ENCODE results near the gene C1orf21.

The C1orf21 gene

DNA sequence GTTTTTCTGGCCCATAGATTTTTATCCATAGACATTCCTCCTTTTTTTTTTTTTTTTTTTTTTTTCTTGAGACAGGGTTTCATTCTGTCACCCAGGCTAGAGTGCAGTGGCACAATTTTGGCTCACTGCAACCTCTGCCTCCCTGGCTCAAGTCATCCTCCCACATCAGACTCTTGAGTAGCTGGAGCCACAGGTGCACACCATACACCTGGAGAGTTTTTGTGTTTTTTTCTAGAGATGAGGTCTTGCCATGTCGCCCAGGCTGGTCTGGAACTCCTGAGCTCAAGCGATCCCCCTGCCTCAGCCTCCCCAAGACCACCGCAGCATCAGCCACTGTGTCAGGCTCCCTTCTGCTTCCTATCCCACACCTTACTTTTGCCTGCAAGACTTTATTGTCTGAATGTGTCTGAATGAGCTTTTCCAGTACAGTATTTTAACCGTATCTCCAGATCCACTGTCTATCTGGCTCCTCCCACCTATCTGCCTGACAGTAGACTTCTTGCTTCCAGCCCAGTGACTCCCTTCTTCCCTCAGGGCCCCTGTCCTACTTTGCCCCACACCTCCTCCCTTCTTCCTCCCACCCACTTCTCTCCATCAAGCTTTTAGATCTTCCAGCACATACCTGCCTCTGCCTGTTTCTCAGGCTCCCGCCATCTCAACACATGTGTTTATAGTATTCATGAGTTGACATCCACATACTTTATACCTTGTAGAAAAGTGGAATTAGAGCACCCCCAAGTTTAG lies 6.1 kb downstream of the C1orf21 start:
- Mint-ChIP-seq H3K4me1 (peaks cover 7% of the 10 kb centered on the region), H3K27ac (no peak overlapping the region), H3K27me3 (peaks cover 36% of the 10 kb centered on the region), H3K36me3 (peaks cover 1% of the 10 kb centered on the region), H3K4me3 (no peak overlapping the region), H3K9me3 (no peaks in the 10 kb centered on the region)
- CTCF ChIA-PET = interaction anchor here (0.7 kb wide), 1 partner anchor 11 kb away, joined by 3 read pairs; no protein-coding TSS in a partner anchor
- DNase-seq = no peak

DNA sequence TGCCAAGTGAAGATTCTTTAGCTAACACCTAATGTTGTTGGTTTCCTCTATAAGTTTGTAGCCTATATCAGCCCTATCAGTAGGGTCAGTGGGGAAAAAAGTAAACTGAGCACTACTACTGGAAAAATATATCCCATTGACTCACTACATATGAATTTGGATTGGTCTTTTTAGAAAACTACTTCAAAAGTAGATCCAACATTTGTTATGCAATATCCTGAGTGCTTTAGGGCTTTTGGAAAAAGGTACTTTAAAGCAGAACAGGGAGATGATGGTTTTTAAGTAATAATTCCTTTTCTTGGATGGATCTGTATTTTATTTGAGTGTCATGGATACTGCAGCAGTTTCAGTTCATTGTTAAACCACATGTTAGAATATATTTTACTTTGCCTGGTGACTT lies 7.1 kb downstream of the C1orf21 start:
- no peaks in the 10 kb centered on the region for H3K9me3 Mint-ChIP-seq
- H3K36me3 Mint-ChIP-seq = no peaks in the 10 kb centered on the region
- peaks cover 26% of the 10 kb centered on the region for H3K27me3 Mint-ChIP-seq
- H3K27ac Mint-ChIP-seq = no peak overlapping the region
- no peaks in the 10 kb centered on the region for H3K4me1 Mint-ChIP-seq
- CTCF ChIA-PET = interaction anchor here (0.7 kb wide), 1 partner anchor 12 kb away, joined by 3 read pairs; no protein-coding TSS in a partner anchor
- no peak for DNase-seq
- H3K4me3 Mint-ChIP-seq = no peak overlapping the region

DNA sequence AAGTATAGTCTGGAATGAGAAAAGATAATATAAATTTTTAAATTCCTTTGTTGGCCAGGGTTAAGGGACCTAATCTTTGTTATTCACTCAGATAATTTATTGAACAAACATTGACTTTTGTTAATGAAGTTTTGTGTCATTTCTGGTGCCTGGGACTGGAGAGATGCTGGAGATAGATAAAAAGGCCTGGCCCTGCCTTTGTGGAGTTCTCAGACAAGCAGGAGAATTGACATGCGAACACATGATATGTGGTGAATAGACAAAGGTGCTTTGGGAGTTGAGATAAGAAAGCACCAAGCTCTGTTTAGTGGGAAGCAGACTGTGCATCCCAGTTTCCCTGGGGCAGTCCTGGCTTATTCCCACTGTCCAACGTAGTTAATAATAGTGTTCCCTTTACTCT lies 8.5 kb downstream of the C1orf21 start:
- no peak overlapping the region for H3K27ac Mint-ChIP-seq
- H3K4me1 Mint-ChIP-seq = no peaks in the 10 kb centered on the region
- peaks cover 13% of the 10 kb centered on the region for H3K27me3 Mint-ChIP-seq
- CTCF ChIA-PET = no interaction called here
- no peaks in the 10 kb centered on the region for H3K36me3 Mint-ChIP-seq
- H3K9me3 Mint-ChIP-seq = no peaks in the 10 kb centered on the region
- no peak for DNase-seq
- no peak overlapping the region for H3K4me3 Mint-ChIP-seq

DNA sequence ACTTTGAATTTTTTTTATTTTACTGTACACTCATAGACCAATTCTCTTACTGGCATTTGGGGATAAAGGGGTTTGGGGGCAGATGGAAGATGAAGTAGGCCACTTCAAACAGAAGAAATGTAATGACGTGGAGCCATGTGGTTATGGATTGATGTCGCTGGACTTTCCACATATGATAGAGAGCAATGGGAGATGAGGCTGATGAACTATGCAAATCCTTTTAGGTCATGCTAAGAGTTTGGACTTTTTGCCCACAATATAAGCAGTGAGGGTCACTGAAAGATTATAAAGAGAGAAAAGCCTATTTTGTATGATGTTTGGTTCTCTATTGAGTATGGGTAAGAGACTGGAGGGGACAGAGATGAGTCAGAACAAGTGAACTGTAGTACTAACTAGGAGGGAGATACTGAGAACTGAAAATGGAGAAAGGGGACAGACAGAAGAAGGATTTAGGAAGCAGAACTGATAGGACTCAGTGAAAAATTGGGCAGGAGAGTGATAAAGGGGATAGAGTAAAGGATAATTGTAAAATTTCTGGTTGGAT lies 9.2 kb downstream of the C1orf21 start:
- CTCF ChIA-PET = no interaction called here
- no peaks in the 10 kb centered on the region for H3K4me1 Mint-ChIP-seq
- H3K27ac Mint-ChIP-seq = no peak overlapping the region
- peaks cover 13% of the 10 kb centered on the region for H3K27me3 Mint-ChIP-seq
- DNase-seq = no peak
- no peaks in the 10 kb centered on the region for H3K36me3 Mint-ChIP-seq
- no peak overlapping the region for H3K4me3 Mint-ChIP-seq
- H3K9me3 Mint-ChIP-seq = no peaks in the 10 kb centered on the region

- DNase-seq = no peak
- no peaks in the 10 kb centered on the region for H3K9me3 Mint-ChIP-seq
- no peaks in the 10 kb centered on the region for H3K36me3 Mint-ChIP-seq
- peaks cover 4% of the 10 kb centered on the region for H3K27me3 Mint-ChIP-seq
- H3K27ac Mint-ChIP-seq = no peak overlapping the region
- H3K4me1 Mint-ChIP-seq = no peaks in the 10 kb centered on the region
- CTCF ChIA-PET = no interaction called here
- H3K4me3 Mint-ChIP-seq = no peak overlapping the region
Observed at GRCh38 chr1:184399192-184399847, 12.5 kb downstream of the C1orf21 start.

GRCh38 chr1:184403961-184404726 lies 17.3 kb downstream of the C1orf21 start:
- no peak for DNase-seq
- Mint-ChIP-seq H3K27ac (no peak overlapping the region), H3K27me3 (no peaks in the 10 kb centered on the region), H3K4me3 (no peak overlapping the region), H3K9me3 (no peaks in the 10 kb centered on the region), H3K4me1 (no peaks in the 10 kb centered on the region), H3K36me3 (no peaks in the 10 kb centered on the region)
- CTCF ChIA-PET = no interaction called here

GRCh38 chr1:184404727-184405027 lies 17.8 kb downstream of the C1orf21 start:
- no peaks in the 10 kb centered on the region for H3K27me3 Mint-ChIP-seq
- H3K4me3 Mint-ChIP-seq = no peak overlapping the region
- no peak for DNase-seq
- no peaks in the 10 kb centered on the region for H3K4me1 Mint-ChIP-seq
- H3K36me3 Mint-ChIP-seq = no peaks in the 10 kb centered on the region
- no peaks in the 10 kb centered on the region for H3K9me3 Mint-ChIP-seq
- CTCF ChIA-PET = no interaction called here
- no peak overlapping the region for H3K27ac Mint-ChIP-seq

GRCh38 chr1:184405094-184405800 lies 18.4 kb downstream of the C1orf21 start:
- Mint-ChIP-seq H3K4me1 (no peaks in the 10 kb centered on the region), H3K36me3 (no peaks in the 10 kb centered on the region), H3K4me3 (no peak overlapping the region), H3K27me3 (no peaks in the 10 kb centered on the region), H3K27ac (no peak overlapping the region), H3K9me3 (no peaks in the 10 kb centered on the region)
- CTCF ChIA-PET = no interaction called here
- no peak for DNase-seq

GRCh38 chr1:184405801-184406142 lies 18.9 kb downstream of the C1orf21 start:
- Mint-ChIP-seq H3K27me3 (no peaks in the 10 kb centered on the region), H3K36me3 (no peaks in the 10 kb centered on the region), H3K4me3 (no peak overlapping the region), H3K4me1 (no peaks in the 10 kb centered on the region), H3K9me3 (no peaks in the 10 kb centered on the region), H3K27ac (no peak overlapping the region)
- no peak for DNase-seq
- CTCF ChIA-PET = no interaction called here

GRCh38 chr1:184406479-184406878 lies 19.6 kb downstream of the C1orf21 start:
- DNase-seq = no peak
- H3K27me3 Mint-ChIP-seq = no peaks in the 10 kb centered on the region
- CTCF ChIA-PET = no interaction called here
- H3K4me3 Mint-ChIP-seq = no peak overlapping the region
- no peaks in the 10 kb centered on the region for H3K9me3 Mint-ChIP-seq
- H3K4me1 Mint-ChIP-seq = no peaks in the 10 kb centered on the region
- H3K27ac Mint-ChIP-seq = no peak overlapping the region
- no peaks in the 10 kb centered on the region for H3K36me3 Mint-ChIP-seq

- H3K27me3 Mint-ChIP-seq = no peaks in the 10 kb centered on the region
- no peak overlapping the region for H3K27ac Mint-ChIP-seq
- H3K36me3 Mint-ChIP-seq = no peaks in the 10 kb centered on the region
- DNase-seq = no peak
- no peaks in the 10 kb centered on the region for H3K4me1 Mint-ChIP-seq
- no peak overlapping the region for H3K4me3 Mint-ChIP-seq
- CTCF ChIA-PET = no interaction called here
- H3K9me3 Mint-ChIP-seq = no peaks in the 10 kb centered on the region
Observed at GRCh38 chr1:184407816-184408510, 21.1 kb downstream of the C1orf21 start.

- no peak overlapping the region for H3K27ac Mint-ChIP-seq
Observed at GRCh38 chr1:184408580-184408979, 21.8 kb downstream of the C1orf21 start.

GRCh38 chr1:184409011-184409410 lies 22.2 kb downstream of the C1orf21 start:
- H3K4me3 Mint-ChIP-seq = no peak overlapping the region
- no peaks in the 10 kb centered on the region for H3K27me3 Mint-ChIP-seq
- CTCF ChIA-PET = no interaction called here
- H3K36me3 Mint-ChIP-seq = no peaks in the 10 kb centered on the region
- H3K9me3 Mint-ChIP-seq = no peaks in the 10 kb centered on the region
- no peak for DNase-seq
- no peak overlapping the region for H3K27ac Mint-ChIP-seq
- no peaks in the 10 kb centered on the region for H3K4me1 Mint-ChIP-seq

More at GRCh38 chr1:184408580-184408979, 21.8 kb downstream of the C1orf21 start:
- Mint-ChIP-seq H3K36me3 (no peaks in the 10 kb centered on the region), H3K27me3 (no peaks in the 10 kb centered on the region), H3K4me3 (no peak overlapping the region), H3K4me1 (no peaks in the 10 kb centered on the region), H3K9me3 (no peaks in the 10 kb centered on the region)
- CTCF ChIA-PET = no interaction called here
- no peak for DNase-seq

GRCh38 chr1:184412472-184412871 lies 25.6 kb downstream of the C1orf21 start:
- Mint-ChIP-seq H3K4me3 (no peak overlapping the region), H3K27ac (no peak overlapping the region), H3K27me3 (peaks cover 4% of the 10 kb centered on the region), H3K36me3 (no peaks in the 10 kb centered on the region), H3K4me1 (no peaks in the 10 kb centered on the region), H3K9me3 (no peaks in the 10 kb centered on the region)
- DNase-seq = no peak
- CTCF ChIA-PET = no interaction called here
